GM11168 (cell line): Measurements from ENCODE around the gene GPBAR1.
"Not testable (repeated sequence)": the region's sequence is repeated elsewhere in the genome, so short reads cannot be mapped to it uniquely, and the experiment has no call there.

Experiments used
- in situ Hi-C: fragments of 300-500 bp; cut with MboI; formaldehyde crosslinking; loops from one replicate; pipeline ENCODE4 v1.12.0; 2022; ENCODE audit warnings: low sequenced_read_pairs; ENCODE audit not compliant: unreplicated experiment

Gene GPBAR1

GRCh38 chr2:218301176-218301819 lies 40.5 kb downstream of the GPBAR1 start:
- in situ Hi-C loops: loop anchor here (5.0 to 10.0 kb wide), 2 partner anchors 56 to 94 kb away; partner anchors contain the start of genes CATIP and CTDSP1

GRCh38 chr2:218305383-218305782 lies 44.6 kb downstream of the GPBAR1 start:
- in situ Hi-C loops: loop anchor here (10.0 kb wide), 1 partner anchor 89 kb away; the partner anchor contains the start of gene CTDSP1

GRCh38 chr2:218306184-218306920 lies 45.5 kb downstream of the GPBAR1 start:
- in situ Hi-C loops: loop anchor here (10.0 kb wide), 1 partner anchor 88 kb away; the partner anchor contains the start of gene CTDSP1

GRCh38 chr2:218307415-218308090 lies 46.7 kb downstream of the GPBAR1 start:
- in situ Hi-C loops: loop anchor here (10.0 kb wide), 1 partner anchor 87 kb away; the partner anchor contains the start of gene CTDSP1

- in situ Hi-C loops: no loop called here
These were observed 50.2 kb downstream of the GPBAR1 start for GRCh38 chr2:218310853-218311540.

- in situ Hi-C loops: not testable (repeated sequence)
These were observed 50.9 kb downstream of the GPBAR1 start for GRCh38 chr2:218311541-218312266.

- in situ Hi-C loops: no loop called here
These were observed 51.5 kb downstream of the GPBAR1 start for GRCh38 chr2:218312267-218312756.

GRCh38 chr2:218313356-218313755 lies 52.5 kb downstream of the GPBAR1 start:
- in situ Hi-C loops: no loop called here
